ENCODE data around the gene NOBOX. TPM values are rescaled to one million over a fixed set of nuclear protein-coding genes. Genes with fewer than 3 reads are reported as not detected.
A peak's percentile ranks its signal among the peaks of the same experiment; 100 is the strongest.

NOBOX gene
- total and polyA plus RNA-seq, 2 experiments from 2014 or later, result 0.07 to 0.54 TPM

- DNase-seq (ENCODE audit: low spot score), result no peak
- H3K9me2 ChIP-seq (replicated peaks; ENCODE audit: insufficient read depth), result no peaks in the 10 kb centered on the region
- H3K9me3 ChIP-seq (ENCODE audit: low read depth), result no peaks in the 10 kb centered on the region
- H3K79me2 ChIP-seq, result no peaks in the 10 kb centered on the region
- H2AFZ ChIP-seq, result no peak overlapping the region
- peaks cover 9% of the 10 kb centered on the region for H3K4me1 ChIP-seq (ENCODE audit: insufficient read depth)
- TF ChIP-seq EZH2 (IDR thresholded peaks at IDR 0.05; ENCODE audit: borderline replicate concordance) (no peak), CTCF (IDR thresholded peaks at IDR 0.05; ENCODE audit: poor library complexity) (no peak), EZH2phosphoT487 (IDR thresholded peaks at IDR 0.05; ENCODE audit: low read depth, severe bottlenecking, unreplicated experiment) (no peak)
- H3K27ac ChIP-seq, result no peak overlapping the region
- no peaks in the 10 kb centered on the region for H4K20me1 ChIP-seq (ENCODE audit: insufficient read depth, poor library complexity, severe bottlenecking)
- no peaks in the 10 kb centered on the region for H3K27me3 ChIP-seq
- no peak overlapping the region for H3K4me3 ChIP-seq
- H3K36me3 ChIP-seq (replicated peaks; ENCODE audit: insufficient read depth, low read depth), result no peaks in the 10 kb centered on the region
- H3K4me2 ChIP-seq, result no peak overlapping the region
- WGBS (ENCODE audit: low lambda C conversion rate, missing lambda C conversion rate), result 88% methylated on average over 3 of the region's 3 CpGs
Measured at GRCh38 chr7:144438759-144439158, 35.3 kb upstream of the NOBOX start.

GRCh38 chr7:144437370-144438191 lies 34.1 kb upstream of the NOBOX start:
- WGBS (ENCODE audit: low lambda C conversion rate, missing lambda C conversion rate), result 82% methylated on average over 4 of the region's 4 CpGs
- Histone ChIP-seq H3K79me2 (no peaks in the 10 kb centered on the region), H3K4me1 (ENCODE audit: insufficient read depth) (peaks cover 9% of the 10 kb centered on the region), H3K9me3 (ENCODE audit: low read depth) (no peaks in the 10 kb centered on the region), H3K27ac (no peak overlapping the region), H3K27me3 (no peaks in the 10 kb centered on the region), H2AFZ (no peak overlapping the region), H3K4me3 (no peak overlapping the region), H3K36me3 (replicated peaks; ENCODE audit: insufficient read depth, low read depth) (no peaks in the 10 kb centered on the region), H3K9me2 (replicated peaks; ENCODE audit: insufficient read depth) (no peaks in the 10 kb centered on the region), H3K4me2 (no peak overlapping the region), H4K20me1 (ENCODE audit: insufficient read depth, poor library complexity, severe bottlenecking) (no peaks in the 10 kb centered on the region)
- TF ChIP-seq CTCF (IDR thresholded peaks at IDR 0.05; ENCODE audit: poor library complexity), result peak; percentile 77
- no peak for TF ChIP-seq EZH2 (IDR thresholded peaks at IDR 0.05; ENCODE audit: borderline replicate concordance)
- peak; percentile 88 for DNase-seq (ENCODE audit: low spot score)

- Histone ChIP-seq H3K9me3 (ENCODE audit: low read depth) (no peaks in the 10 kb centered on the region), H3K4me2 (no peak overlapping the region), H3K27ac (no peak overlapping the region), H3K9me2 (replicated peaks; ENCODE audit: insufficient read depth) (no peaks in the 10 kb centered on the region), H3K4me1 (ENCODE audit: insufficient read depth) (peaks cover 9% of the 10 kb centered on the region), H3K27me3 (no peaks in the 10 kb centered on the region), H3K4me3 (no peak overlapping the region), H3K79me2 (no peaks in the 10 kb centered on the region), H3K36me3 (replicated peaks; ENCODE audit: insufficient read depth, low read depth) (no peaks in the 10 kb centered on the region), H4K20me1 (ENCODE audit: insufficient read depth, poor library complexity, severe bottlenecking) (no peaks in the 10 kb centered on the region), H2AFZ (no peak overlapping the region)
- TF ChIP-seq EZH2phosphoT487 (IDR thresholded peaks at IDR 0.05; ENCODE audit: low read depth, severe bottlenecking, unreplicated experiment) (no peak), CTCF (IDR thresholded peaks at IDR 0.05; ENCODE audit: poor library complexity) (no peak), EZH2 (IDR thresholded peaks at IDR 0.05; ENCODE audit: borderline replicate concordance) (no peak)
- WGBS (ENCODE audit: low lambda C conversion rate, missing lambda C conversion rate), result 76% methylated on average over 9 of the region's 9 CpGs
- DNase-seq (ENCODE audit: low spot score), result no peak
Measured at GRCh38 chr7:144436500-144436899, 33.0 kb upstream of the NOBOX start.
